HepG2 (cell line): ENCODE results near the gene MACROD2.

Experiments
- BRCA1 ChIP-seq: sonication (generic); formaldehyde crosslinking; IDR thresholded peaks from 2 replicates; pipeline ENCODE4 v1.4.0; 2020; ENCODE audit warnings: missing genetic modification reagents
- CTCF ChIP-seq: sonication (generic); formaldehyde crosslinking; IDR thresholded peaks from 2 replicates; pipeline ENCODE4 v1.5.0; 2020; ENCODE audit warnings: mild to moderate bottlenecking, missing genetic modification reagents, moderate library complexity
- MXI1 ChIP-seq: IDR thresholded peaks from 3 replicates; pipeline ENCODE4 v1.6.1; 2012; ENCODE audit warnings: low read depth, low read length, inconsistent platforms, borderline replicate concordance
- PREB ChIP-seq: sonication (generic); formaldehyde crosslinking; IDR thresholded peaks from 2 replicates; pipeline ENCODE4 v1.4.0; 2020; ENCODE audit warnings: missing genetic modification reagents
- YY1 ChIP-seq: IDR thresholded peaks from 2 replicates; pipeline ENCODE4 v1.6.1; 2011; ENCODE audit warnings: low read length, low read depth, moderate library complexity, mild to moderate bottlenecking; ENCODE audit not compliant: insufficient read depth, insufficient replicate concordance
- ZBTB1 ChIP-seq: sonication (generic); formaldehyde crosslinking; IDR thresholded peaks from 2 replicates; pipeline ENCODE4 v1.4.0; 2020; ENCODE audit warnings: missing genetic modification reagents, borderline replicate concordance
- ZBTB38 ChIP-seq: sonication (generic); formaldehyde crosslinking; IDR thresholded peaks from 2 replicates; pipeline ENCODE4 v1.5.1; 2020; ENCODE audit warnings: mild to moderate bottlenecking, missing genetic modification reagents
- ZNF615 ChIP-seq: sonication (generic); formaldehyde crosslinking; IDR thresholded peaks from 2 replicates; pipeline ENCODE4 v1.5.0; 2020; ENCODE audit warnings: mild to moderate bottlenecking, missing genetic modification reagents, borderline replicate concordance

- TF ChIP-seq ZBTB1 (no peak), MXI1 (no peak), BRCA1 (CRISPR knock-in tag) (no peak), YY1 (no peak), CTCF (CRISPR knock-in tag) (no peak), ZBTB38 (CRISPR knock-in tag) (no peak), ZNF615 (CRISPR knock-in tag) (no peak), PREB (CRISPR knock-in tag) (no peak)
Observed at GRCh38 chr20:14521436-14521835, 526.1 kb downstream of the MACROD2 start.
